Retinal pigment epithelial cell (primary cell): Measurements from ENCODE around the gene C16orf54.
"Not testable (repeated sequence)": the region's sequence is repeated elsewhere in the genome, so short reads cannot be mapped to it uniquely, and the experiment has no call there.

Experiments used
- DNase-seq: peaks from one replicate; pipeline ENCODE4 v3.0.0-alpha.2; 2010; ENCODE audit warnings: low read depth
- H3K4me3 ChIP-seq: 2 replicates; pipeline ENCODE4 v1.5.1; 2011; ENCODE audit warnings: mild to moderate bottlenecking, low read length, control low read depth, moderate library complexity
- CTCF ChIP-seq: conservative IDR thresholded peaks from 2 replicates; pipeline ENCODE4 v1.5.1; 2011; ENCODE audit warnings: low read depth, low read length, control low read depth, inconsistent platforms

Gene C16orf54

DNA sequence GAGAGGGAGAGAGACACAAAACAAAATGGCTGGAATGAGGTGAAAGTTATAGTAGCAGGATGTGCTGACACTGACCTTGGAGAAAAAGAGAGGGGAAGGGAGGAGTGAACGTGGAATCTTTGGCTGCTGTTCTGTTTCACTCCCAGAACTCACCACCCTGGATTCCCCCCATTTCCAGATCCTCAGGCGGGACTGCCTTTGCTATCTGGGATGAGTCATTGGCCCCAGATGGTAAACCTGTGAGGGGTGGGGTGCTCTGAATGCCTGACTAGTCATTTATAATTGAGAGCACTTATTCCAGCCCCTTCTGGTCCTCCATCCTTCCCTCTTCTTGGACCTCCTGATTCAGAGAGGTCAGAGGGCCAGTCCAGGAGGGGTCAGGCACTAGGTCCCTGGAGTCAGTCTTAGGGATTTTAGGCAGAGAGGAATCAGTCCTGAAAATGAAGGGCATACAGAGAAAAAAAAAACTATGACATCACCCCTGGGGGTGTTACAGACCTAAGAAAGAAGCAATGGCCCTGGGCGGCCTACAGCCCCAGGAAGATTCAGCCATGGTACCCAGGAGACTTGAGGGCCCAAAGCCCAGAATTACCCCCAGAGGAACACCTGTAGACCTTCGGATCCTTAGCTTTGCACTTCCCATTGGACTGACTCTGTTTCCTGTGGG is 30.1 kb upstream of the C16orf54 start:
- no peak for DNase-seq
- no peak for TF ChIP-seq CTCF
- no peak overlapping the region for H3K4me3 ChIP-seq

DNA sequence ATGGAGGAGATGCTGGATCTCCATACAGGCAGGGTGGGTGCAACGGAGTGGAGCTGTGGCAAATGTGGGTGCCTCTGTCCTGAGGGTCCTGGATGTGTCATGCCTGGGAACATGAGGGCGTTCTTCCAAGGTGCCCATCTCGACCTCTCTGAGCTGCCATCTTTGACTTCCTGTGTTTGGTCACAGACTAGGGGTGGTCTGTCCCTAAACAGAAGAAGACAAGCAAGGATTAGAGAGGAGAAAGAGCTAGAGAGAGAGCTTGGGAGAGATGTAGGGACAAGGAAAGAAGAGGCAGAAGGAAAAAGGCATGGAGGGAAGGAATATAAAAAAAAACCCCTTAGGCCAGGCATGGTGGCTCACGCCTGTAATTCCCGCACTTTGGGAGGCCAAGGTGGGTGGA is 28.9 kb upstream of the C16orf54 start:
- no peak for TF ChIP-seq CTCF
- DNase-seq, result no peak
- no peak overlapping the region for H3K4me3 ChIP-seq

DNA sequence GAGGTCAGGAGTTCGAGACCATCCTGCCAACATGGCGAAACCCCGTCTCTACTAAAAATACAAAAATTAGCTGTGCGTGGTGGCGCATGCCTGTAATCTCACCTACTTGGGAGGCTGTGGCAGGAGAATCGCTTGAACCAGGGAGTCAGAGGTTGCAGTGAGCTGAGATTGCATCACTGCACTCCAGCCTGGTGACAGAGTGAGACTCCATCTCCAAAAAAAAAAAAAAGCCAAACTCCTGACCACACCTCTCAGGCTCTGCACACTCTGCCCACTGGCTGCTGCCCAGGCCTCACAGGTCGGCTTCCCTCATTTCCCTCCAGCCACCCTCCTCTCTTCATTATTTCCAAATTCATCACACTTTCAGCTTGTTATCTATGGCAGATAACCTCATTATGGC is 26.5 kb upstream of the C16orf54 start:
- not testable (repeated sequence) for DNase-seq, H3K4me3 ChIP-seq

- no peak overlapping the region for H3K4me3 ChIP-seq
- no peak for TF ChIP-seq CTCF
- no peak for DNase-seq
Measured at GRCh38 chr16:29770250-29770929, 24.6 kb upstream of the C16orf54 start.

- no peak for DNase-seq
- no peak overlapping the region for H3K4me3 ChIP-seq
- no peak for TF ChIP-seq CTCF
Measured at GRCh38 chr16:29769507-29769906, 23.7 kb upstream of the C16orf54 start.

GRCh38 chr16:29767062-29767461 is 21.3 kb upstream of the C16orf54 start:
- no peak for DNase-seq
- no peak for TF ChIP-seq CTCF
- no peak overlapping the region for H3K4me3 ChIP-seq

- H3K4me3 ChIP-seq, result no peak overlapping the region
- DNase-seq, result no peak
- no peak for TF ChIP-seq CTCF
Measured at GRCh38 chr16:29766571-29766970, 20.8 kb upstream of the C16orf54 start.
